Central memory CD8-positive, alpha-beta T cell (primary cell): ENCODE data around the gene TMEM269.

Experiments
- ATAC-seq: fragments of 150-1000 bp; cut with Tn5 transposase; replicated peaks from 2 replicates; pipeline ENCODE4 v1.10.0; 2022; ENCODE audit warnings: mild to moderate bottlenecking, moderate FRiP score, moderate number of reproducible peaks; ENCODE audit not compliant: poor library complexity, severe bottlenecking; ENCODE audit errors: extremely low read depth
- DNase-seq, 2 donors: peaks; one replicate each; pipeline ENCODE4 v3.0.0; 2021; ENCODE audit warnings: low spot score in 2 of 2
- H3K27ac Mint-ChIP-seq: one replicate; pipeline ENCODE4 v1.8.0; 2022; ENCODE audit warnings: low read depth, mild to moderate bottlenecking, moderate library complexity, mixed read lengths
- H3K27me3 Mint-ChIP-seq: one replicate; pipeline ENCODE4 v1.8.0; 2022; ENCODE audit warnings: mixed read lengths
- H3K36me3 Mint-ChIP-seq: one replicate; pipeline ENCODE4 v1.8.0; 2022; ENCODE audit warnings: mild to moderate bottlenecking, moderate library complexity, mixed read lengths; ENCODE audit not compliant: insufficient read depth
- H3K4me1 Mint-ChIP-seq: one replicate; pipeline ENCODE4 v1.8.0; 2022; ENCODE audit warnings: mixed read lengths
- H3K4me3 Mint-ChIP-seq: one replicate; pipeline ENCODE4 v1.8.0; 2022; ENCODE audit warnings: mild to moderate bottlenecking, moderate library complexity, mixed read lengths
- H3K9me3 Mint-ChIP-seq: one replicate; pipeline ENCODE4 v1.8.0; 2022; ENCODE audit warnings: mixed read lengths

Gene TMEM269

DNA sequence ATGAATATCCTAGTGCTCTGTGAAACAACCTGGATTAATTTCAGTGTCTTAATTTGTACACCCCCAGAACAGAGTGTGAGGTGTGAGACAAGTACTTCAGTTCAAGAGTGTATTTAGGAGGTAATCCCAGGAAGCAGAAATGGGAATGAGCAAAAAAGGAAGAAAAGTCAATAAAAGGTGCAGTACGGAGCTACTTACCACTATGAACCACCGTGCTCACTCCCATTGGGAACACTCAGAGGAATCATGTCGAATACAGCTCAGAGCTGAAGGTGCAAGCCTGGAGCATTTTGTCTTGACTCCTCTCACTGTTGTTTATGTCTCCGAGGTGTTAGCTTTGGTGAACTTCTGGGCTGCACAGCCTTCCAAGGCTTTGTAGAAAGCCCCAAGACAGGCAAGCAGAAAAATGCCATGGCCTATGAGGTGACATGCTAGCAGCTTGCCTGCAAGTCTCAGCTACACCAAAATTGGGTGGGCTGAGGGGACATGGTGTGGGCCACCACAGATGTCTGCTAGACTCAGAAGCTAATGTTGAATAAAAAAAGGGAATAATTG lies 39.8 kb downstream of the TMEM269 start:
- Mint-ChIP-seq H3K27ac (no peak overlapping the region), H3K4me3 (no peak overlapping the region), H3K36me3 (peaks cover 6% of the 10 kb centered on the region), H3K27me3 (no peaks in the 10 kb centered on the region), H3K9me3 (no peaks in the 10 kb centered on the region), H3K4me1 (peaks cover 4% of the 10 kb centered on the region)
- no peak for ATAC-seq
- DNase-seq: no peak

DNA sequence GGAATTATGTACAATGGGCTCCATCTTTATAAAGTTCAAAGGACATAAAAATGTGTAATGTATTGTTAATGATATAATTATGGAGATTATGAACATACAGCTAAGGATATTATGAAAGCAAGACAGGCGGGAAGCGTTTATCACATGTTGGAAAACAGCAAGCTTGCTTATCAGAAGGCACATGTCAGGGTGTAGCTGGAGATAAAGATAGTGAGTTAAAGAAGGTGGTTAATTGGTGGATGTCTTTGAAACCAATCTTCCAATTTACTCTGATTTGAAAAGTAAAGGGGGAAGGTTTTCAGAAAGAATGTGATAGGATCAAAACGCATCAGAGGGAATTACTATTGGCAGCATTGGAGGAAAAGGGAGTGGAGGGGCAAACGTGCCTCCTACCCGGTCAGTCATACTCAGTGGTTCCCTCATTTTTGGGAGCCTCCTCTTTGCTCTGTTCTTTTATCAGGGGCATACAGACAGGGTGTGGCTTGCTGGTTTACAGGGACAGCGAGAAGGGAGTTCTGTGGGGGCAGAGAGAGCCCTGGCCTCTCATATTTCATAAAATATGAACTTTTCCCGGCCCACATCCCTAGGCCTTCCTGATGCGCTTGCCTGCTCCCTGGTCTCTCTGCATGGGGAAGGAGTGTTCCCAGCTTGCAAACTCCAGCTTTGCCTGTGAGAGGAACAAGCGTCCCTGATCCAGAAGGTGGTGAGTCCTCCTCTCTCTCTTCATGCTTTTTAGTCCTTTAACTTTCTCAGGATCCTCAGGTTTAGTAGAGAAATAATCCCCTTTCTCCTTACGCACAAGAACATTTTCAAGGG lies 40.5 kb downstream of the TMEM269 start:
- Mint-ChIP-seq H3K27ac (no peak overlapping the region), H3K27me3 (no peaks in the 10 kb centered on the region), H3K36me3 (peaks cover 6% of the 10 kb centered on the region), H3K9me3 (no peaks in the 10 kb centered on the region), H3K4me1 (no peaks in the 10 kb centered on the region), H3K4me3 (no peak overlapping the region)
- DNase-seq: no peak
- ATAC-seq: no peak

- H3K9me3 Mint-ChIP-seq: no peaks in the 10 kb centered on the region
- peaks cover 3% of the 10 kb centered on the region for H3K36me3 Mint-ChIP-seq
- no peak overlapping the region for H3K27ac Mint-ChIP-seq
- ATAC-seq (no peak), DNase-seq (no peak)
- no peaks in the 10 kb centered on the region for H3K4me1 Mint-ChIP-seq
- H3K4me3 Mint-ChIP-seq: no peak overlapping the region
- no peaks in the 10 kb centered on the region for H3K27me3 Mint-ChIP-seq
Measured at GRCh38 chr1:42830631-42831030, 45.8 kb downstream of the TMEM269 start.

- Mint-ChIP-seq H3K27me3 (no peaks in the 10 kb centered on the region), H3K27ac (no peak overlapping the region), H3K4me1 (no peaks in the 10 kb centered on the region), H3K9me3 (no peaks in the 10 kb centered on the region), H3K4me3 (no peak overlapping the region), H3K36me3 (peaks cover 3% of the 10 kb centered on the region)
- DNase-seq (no peak), ATAC-seq (no peak)
Measured at GRCh38 chr1:42831273-42831672, 46.5 kb downstream of the TMEM269 start.

DNA sequence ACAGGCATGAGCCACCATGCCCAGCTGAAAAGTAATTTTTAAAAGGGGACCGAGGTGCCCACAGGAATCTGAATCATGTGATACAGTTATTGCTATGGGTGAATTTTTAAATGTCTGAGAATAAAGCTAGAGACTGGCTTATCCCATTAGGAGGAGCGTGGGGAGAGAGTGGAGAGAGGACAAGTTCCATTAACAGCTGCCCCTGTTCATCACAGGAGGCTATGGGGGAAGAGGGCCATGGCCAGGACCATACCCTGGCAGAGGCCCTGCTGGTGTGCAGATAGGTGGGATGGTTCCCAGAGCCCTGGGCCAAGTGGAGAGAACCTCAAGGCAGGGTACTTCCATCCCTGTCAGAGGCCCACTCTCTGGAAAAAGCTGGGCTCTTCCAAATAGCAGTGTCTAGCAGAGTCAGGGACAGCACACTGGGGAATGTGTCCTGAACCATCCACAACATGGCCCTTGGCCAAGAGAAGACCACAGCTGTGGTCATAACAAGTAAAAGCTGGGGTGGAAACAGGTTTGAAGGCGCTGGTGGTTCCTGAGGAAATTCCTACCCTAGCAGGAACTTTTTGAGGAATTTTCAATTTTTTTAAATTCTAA lies 48.0 kb downstream of the TMEM269 start:
- no peak for ATAC-seq
- Mint-ChIP-seq H3K27me3 (no peaks in the 10 kb centered on the region), H3K9me3 (no peaks in the 10 kb centered on the region)

GRCh38 chr1:42833981-42834380 lies 49.2 kb downstream of the TMEM269 start:
- ATAC-seq (no peak), DNase-seq (no peak)
- Mint-ChIP-seq H3K4me3 (no peak overlapping the region), H3K9me3 (no peaks in the 10 kb centered on the region), H3K4me1 (no peaks in the 10 kb centered on the region), H3K27me3 (no peaks in the 10 kb centered on the region), H3K27ac (no peak overlapping the region), H3K36me3 (peaks cover 1% of the 10 kb centered on the region)

More for the DNA sequence above, 48.0 kb downstream of the TMEM269 start:
- H3K4me1 Mint-ChIP-seq: no peaks in the 10 kb centered on the region
- H3K27ac Mint-ChIP-seq: no peak overlapping the region
- H3K4me3 Mint-ChIP-seq: no peak overlapping the region
- DNase-seq: no peak
- peaks cover 3% of the 10 kb centered on the region for H3K36me3 Mint-ChIP-seq

- Mint-ChIP-seq H3K4me1 (no peaks in the 10 kb centered on the region), H3K36me3 (peaks cover 1% of the 10 kb centered on the region), H3K27ac (no peak overlapping the region)
Measured at GRCh38 chr1:42834803-42835202, 50.0 kb downstream of the TMEM269 start.

DNA sequence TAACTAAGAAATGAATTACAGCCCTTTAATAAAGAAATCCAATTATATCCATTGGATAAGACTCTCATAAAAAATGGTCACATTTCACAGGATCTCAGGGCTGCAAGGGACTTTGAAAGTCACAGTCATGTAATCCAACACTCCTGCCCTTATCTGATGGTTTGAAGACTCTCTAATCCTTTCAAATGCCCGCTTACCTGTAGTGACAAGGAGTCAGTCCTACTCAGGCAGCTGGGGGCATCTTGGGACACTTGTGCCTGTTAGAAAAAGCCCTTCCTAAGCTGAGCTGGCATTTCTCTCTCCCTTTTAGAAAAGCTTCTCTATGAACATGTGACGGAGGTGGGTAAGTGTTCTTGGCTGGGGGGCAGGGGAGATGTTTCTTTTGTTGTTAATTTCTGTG lies 50.6 kb downstream of the TMEM269 start:
- ATAC-seq (no peak), DNase-seq (no peak)
- Mint-ChIP-seq H3K4me1 (no peaks in the 10 kb centered on the region), H3K9me3 (no peaks in the 10 kb centered on the region), H3K27me3 (no peaks in the 10 kb centered on the region), H3K36me3 (peaks cover 1% of the 10 kb centered on the region), H3K4me3 (no peak overlapping the region), H3K27ac (no peak overlapping the region)

More at GRCh38 chr1:42834803-42835202, 50.0 kb downstream of the TMEM269 start:
- Mint-ChIP-seq H3K4me3 (no peak overlapping the region), H3K9me3 (no peaks in the 10 kb centered on the region), H3K27me3 (no peaks in the 10 kb centered on the region)
- ATAC-seq (no peak), DNase-seq (no peak)

GRCh38 chr1:42837709-42838108 lies 52.9 kb downstream of the TMEM269 start:
- DNase-seq (no peak), ATAC-seq (no peak)
- Mint-ChIP-seq H3K27ac (no peak overlapping the region), H3K4me1 (no peaks in the 10 kb centered on the region), H3K4me3 (no peak overlapping the region), H3K36me3 (no peaks in the 10 kb centered on the region), H3K27me3 (no peaks in the 10 kb centered on the region), H3K9me3 (no peaks in the 10 kb centered on the region)

DNA sequence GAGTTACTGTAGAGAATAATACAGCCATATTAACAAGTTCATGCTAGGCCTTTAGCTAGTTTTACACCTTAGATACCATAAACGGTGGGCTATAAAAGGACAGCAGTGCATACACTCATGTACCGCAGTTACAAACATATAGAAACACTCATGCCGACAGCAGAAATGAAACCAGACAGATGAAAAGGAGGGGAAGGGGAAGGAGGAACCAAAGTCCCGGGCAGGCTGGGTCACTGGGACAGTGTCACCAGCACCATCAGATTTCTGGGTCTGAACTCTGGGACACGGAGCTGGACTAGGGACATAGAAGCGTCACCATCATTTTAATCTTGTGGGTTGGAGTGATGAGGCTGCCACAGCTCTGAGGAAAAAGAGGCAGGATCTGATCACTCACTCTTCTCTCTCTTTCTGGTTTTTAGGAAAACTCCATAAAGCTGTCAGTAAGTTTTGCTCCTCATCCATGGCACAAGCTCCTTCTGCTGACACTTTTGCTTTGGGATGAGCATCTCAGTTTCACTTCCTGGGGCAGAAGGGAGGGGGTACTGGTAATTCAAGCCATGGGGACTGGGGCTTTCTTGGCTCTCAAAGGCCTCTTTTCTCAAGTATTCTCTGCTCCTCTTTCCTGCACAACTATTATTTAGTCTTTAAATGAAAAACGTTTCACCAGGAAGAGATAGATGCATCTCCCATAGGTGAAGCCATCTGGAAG lies 53.8 kb downstream of the TMEM269 start:
- Mint-ChIP-seq H3K36me3 (no peaks in the 10 kb centered on the region), H3K27me3 (no peaks in the 10 kb centered on the region), H3K9me3 (no peaks in the 10 kb centered on the region), H3K4me3 (no peak overlapping the region), H3K4me1 (no peaks in the 10 kb centered on the region), H3K27ac (no peak overlapping the region)
- DNase-seq (no peak), ATAC-seq (no peak)

DNA sequence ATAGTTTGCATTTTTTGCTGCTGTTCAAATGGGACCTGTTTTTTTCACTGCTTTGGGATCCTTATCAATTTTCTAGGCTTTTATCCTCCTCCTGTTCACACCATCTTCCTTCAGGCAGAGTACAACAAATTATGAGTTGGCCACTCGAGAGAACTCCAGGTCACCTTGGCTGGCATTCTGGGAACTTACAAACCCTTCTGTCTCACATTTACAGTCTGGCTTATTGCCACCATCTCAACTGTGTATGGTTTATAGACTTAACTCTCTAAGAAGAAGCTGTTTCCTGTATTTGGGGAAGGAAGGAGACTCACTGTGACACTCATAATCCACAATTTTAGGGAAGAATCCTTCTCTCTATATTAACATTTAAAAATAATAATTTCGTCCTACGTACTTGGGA lies 56.2 kb downstream of the TMEM269 start:
- Mint-ChIP-seq H3K27me3 (no peaks in the 10 kb centered on the region), H3K36me3 (no peaks in the 10 kb centered on the region), H3K4me1 (no peaks in the 10 kb centered on the region), H3K9me3 (no peaks in the 10 kb centered on the region), H3K4me3 (no peak overlapping the region), H3K27ac (no peak overlapping the region)
- ATAC-seq: no peak
- DNase-seq: no peak

- DNase-seq (no peak), ATAC-seq (no peak)
- Mint-ChIP-seq H3K36me3 (no peaks in the 10 kb centered on the region), H3K27ac (no peak overlapping the region), H3K4me1 (no peaks in the 10 kb centered on the region), H3K4me3 (no peak overlapping the region), H3K9me3 (no peaks in the 10 kb centered on the region), H3K27me3 (no peaks in the 10 kb centered on the region)
Measured at GRCh38 chr1:42841440-42842147, 56.8 kb downstream of the TMEM269 start.
